Pulmonary artery endothelial cell (primary cell): ENCODE measurements around the gene ITPRIPL2. TPM values are rescaled to one million over a fixed set of nuclear protein-coding genes. Genes with fewer than 3 reads are reported as not detected.

Source experiments
- DNase-seq: peaks from one replicate; pipeline ENCODE4 v3.0.0-alpha.2; 2011; ENCODE audit warnings: low read depth, low spot score
- total RNA-seq: library from RNA; depleted of rRNA; stranded (reverse); fragments of >200 nt; gene quantifications from 2 replicates; pipeline ENCODE4 v1.2.3, GENCODE V29; 2014

The ITPRIPL2 gene
- total RNA-seq, 1 donor from 2014 or later, result 30.0 TPM

DNA sequence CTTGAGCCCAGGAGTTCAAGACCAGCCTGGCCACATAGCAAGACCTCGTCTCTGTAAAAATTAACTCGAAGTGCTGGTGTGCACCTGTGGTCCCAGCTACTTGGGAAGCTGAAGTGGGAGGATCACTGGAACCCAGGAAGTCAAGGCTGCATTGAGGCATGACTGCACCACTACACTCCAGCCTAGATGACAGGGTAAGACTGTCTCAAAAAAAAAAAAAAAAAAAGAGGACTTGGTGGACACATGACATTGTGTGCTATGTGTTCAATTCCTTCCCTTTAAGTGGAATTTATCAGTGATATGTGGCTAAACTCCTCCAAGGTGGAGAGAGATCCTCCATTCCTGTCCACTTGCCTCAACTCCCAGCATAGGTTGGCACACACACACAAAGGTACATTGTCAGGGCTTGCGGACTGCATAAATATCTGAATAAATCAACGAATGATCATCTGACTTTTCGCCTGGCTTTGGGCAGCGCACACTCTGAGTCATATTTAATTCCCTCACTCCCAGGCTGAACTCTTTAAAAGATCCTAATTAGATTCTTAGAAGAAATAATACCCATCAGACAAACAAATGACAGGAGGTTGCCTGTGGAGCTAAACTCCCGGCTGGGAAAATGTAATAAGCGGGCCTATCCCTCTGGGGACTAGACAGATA lies 29.3 kb downstream of the ITPRIPL2 start:
- no peak for DNase-seq

DNA sequence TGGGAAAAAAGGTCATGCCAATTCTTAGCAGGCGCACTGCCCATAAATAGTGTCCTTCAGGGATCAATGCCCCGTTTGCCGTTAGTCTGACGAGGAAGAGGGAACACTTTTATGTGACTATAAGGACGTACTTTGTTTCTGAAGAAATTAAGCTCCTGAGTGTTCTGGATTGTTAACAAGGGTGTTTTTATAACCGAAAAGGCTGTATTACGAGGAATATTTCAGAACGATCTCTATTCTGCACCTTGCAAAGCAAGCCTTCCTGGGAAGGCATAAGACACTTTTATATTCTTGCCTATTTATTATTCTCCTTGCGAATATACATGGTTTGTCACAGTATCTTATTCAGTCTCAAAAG lies 29.8 kb downstream of the ITPRIPL2 start:
- no peak for DNase-seq

DNA sequence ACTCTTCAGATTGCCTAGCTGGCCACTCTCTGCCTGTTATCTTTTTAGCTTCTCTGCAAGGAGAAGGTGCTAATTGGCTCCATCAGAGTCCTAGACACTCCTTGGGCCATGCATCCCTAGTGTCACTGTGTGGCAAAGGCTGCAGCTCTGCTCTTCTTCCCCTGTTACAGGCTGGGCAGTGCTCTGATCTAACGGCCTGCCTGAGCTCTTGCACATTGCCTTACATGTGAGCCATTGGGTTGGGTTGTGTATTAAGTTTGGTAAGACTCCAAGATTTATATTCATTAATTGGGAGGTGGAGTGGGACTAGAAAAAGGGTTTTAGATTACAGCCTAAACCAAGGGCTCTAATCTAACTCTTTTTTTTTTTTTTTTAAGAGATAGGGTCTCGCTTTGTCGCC lies 31.2 kb downstream of the ITPRIPL2 start:
- no peak for DNase-seq

DNA sequence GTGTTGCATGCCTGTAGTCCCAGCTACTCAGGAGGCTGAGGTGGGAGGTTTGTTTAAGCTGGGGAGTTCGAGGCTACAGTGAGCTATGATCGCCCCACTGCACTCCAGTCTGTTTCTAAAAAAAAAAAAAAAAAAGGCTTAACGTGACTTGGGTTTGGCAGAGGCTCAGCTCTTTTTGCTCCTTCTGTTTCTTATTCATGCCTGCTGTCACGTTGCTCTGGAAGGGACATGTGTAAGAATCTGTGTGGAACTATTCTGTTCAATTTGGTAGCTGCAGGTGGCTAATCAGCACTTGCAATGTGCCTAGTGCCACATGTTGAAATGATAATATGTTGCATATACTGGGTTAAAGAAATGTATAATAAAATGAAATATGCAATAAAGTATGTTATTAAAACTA lies 33.4 kb downstream of the ITPRIPL2 start:
- DNase-seq, result no peak

DNA sequence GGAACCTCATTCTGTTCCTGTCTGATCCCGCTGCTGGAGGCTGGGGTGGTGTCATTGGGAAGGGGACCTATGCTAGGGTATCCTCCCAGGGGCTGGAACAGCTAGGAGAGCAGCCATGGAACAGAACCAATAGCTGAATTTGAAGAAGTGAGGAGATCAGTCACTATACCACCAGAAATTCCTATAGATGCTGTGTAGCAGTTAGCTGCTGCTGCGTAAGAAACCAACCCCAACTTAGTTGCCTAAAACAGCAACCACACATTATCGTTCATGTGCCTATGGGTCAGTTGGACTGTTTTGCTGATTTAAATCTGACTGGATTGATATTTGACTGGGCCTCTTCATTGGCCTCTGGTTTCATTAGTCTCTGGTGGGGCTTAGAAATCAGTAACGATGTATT lies 33.9 kb downstream of the ITPRIPL2 start:
- DNase-seq, result no peak

DNA sequence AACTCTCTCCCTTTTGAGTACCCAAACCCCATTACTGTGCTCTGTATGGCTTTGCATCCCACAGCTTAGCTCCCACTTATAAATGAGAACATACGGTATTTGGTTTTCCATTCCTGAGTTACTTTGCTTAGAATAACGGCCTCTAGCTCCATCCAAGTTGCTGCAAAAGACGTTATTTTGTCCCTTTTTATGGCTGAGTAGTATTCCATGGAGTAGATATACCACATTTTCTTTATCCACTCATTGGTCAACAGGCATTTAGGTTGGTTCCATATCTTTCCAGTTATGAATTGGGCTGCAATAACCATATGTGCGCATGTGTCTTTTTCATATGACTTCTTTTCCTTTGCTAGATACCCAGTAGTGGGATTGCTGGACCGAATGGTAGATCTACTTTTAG lies 34.4 kb downstream of the ITPRIPL2 start:
- DNase-seq, result no peak

DNA sequence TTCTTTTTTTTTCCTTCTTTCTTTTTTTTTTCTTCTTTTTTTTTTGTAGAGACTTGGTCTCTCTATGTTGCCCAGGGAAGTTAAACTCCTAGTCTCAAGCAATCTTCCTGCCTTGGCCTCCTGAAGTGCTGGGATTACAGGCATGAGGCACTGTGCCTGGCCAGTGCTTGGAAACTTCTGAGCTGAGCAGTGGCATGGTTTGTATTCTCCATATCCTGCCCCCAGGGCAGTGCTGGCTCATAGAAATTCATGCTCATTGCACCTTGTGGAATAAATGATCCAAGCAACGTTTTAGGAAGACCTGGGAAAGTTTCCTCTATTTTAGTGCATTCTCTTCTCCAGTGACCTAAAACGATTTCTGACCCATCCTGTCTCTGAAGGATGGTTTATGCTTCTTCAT lies 37.5 kb downstream of the ITPRIPL2 start:
- DNase-seq, result no peak

DNA sequence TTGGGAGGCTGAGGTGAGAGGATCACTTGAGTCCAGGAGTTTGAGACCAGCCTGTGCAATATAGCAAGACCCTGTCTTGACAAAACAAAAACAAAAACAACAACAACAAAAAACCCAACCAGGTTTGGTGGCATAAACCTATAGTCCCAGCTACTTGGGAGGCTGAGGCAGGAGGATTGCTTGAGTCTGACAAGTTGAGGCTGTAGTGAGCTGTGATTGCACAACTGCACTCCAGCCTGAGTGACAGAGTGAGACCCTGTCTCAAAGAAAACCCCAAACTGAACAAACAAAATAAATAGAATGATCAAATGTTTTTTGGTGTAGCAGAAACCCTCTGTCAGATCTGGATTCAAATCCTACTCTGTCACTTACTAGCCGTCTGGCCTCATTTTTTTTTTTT lies 38.3 kb downstream of the ITPRIPL2 start:
- DNase-seq, result no peak

DNA sequence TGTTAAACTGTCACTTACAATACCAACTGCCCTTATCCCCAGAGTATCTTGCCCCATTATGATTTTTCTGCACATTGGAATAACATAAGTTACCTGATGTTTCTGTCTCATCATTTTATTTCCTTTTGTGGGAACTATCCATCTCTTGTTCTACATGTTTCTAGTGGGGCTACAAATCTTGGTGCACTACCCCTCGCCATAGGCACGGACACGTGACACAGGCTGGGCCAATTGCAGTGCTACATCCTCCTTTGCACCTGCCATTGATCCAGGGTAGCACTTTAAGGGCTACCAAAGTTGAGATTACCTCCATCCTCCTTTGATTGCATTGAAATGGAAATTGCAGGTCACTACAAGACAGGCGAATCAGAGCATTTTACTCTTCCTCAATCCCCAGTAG lies 40.1 kb downstream of the ITPRIPL2 start:
- no peak for DNase-seq

DNA sequence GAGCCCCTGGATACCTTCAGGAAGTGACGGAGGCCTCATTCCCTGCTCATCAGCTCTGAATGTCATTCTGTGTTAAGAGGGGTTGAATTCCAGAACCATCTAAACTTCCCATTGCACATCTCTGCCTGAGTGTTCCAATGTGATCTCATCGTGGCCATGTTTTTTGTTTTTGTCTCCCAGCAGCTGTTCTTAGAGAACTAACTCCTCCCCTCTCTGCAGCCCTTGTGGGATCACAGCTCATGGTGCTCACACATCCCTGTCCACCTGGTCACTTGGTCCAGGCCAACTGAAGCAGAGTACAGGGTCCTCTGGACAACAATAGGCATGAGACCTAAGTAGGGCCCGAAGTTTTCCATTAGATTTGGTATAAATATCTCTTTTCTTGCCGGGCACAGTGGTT lies 48.3 kb downstream of the ITPRIPL2 start:
- DNase-seq, result no peak

DNA sequence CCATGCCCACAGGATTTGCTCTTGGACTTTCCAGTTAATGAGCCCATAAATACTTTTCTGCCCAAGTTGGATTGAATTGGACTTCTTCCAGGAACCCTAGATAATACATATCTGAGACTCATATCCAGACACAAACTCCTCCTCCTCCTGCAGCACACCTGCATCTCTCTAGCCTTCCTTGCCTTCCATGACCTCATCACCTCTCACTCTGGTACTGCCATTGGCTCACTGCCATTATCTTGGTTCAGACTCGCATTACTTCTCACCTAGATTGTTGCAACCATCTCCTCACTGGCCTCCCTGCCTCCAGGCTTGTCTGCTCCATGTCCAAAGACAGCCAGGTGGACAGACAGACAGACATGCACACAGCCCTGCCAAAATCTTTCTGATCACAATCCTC lies 49.5 kb downstream of the ITPRIPL2 start:
- DNase-seq, result no peak

DNA sequence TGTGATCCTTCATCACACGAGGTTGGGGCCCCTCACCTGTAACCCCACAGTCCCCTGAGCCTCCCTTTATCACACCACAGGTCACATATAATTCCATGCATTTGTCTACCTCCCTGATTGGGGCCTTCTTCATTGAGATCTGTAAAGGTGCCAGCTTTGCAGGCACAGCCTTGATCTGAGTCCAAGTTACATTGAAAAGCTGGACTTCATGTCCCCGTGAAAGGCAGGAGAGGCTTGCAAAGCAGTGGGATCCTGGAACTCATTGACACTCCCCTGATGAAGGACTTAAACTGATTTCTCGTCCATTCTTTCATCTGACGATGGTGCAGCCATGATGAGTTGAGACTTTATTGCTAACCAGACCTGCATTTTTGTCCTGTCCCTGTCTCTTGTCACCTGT lies 50.5 kb downstream of the ITPRIPL2 start:
- DNase-seq, result no peak

DNA sequence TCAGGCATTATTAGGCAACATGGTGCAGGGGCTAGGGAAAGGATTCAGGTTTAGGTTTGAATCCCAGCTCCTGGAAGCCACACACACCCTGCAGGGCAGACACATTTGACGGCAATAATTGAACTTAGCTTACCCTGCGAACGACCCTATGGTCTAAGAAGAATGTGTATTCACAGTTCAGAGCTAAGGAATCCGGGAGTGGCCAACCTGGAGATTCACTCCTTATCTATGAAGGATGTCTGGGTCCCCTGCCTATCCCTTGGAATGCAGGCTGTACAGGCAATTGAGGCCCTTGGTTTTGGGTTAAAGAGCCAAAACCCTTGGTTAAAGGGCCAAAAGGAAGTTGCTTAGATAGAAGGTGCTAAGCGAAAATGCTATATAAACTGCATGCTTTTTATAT lies 51.3 kb downstream of the ITPRIPL2 start:
- no peak for DNase-seq

DNA sequence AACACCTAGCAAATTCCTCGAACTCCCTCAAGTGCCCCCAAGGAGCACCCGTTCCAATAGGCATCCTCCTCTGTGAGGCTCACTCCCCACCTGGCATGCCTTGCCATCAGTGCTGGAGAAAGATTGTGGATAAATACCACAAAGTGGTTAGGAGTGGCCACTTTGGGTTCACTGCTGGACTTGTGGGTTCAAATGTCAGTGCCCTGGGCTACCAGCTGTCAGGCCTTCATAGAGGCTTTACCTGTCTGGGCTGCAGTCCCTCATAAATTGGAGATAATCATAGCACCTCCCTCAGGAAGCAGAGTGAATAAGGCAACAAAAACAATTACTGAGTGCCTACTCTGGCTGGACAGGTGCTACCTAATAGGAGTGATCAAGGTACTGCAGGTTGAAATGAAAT lies 52.7 kb downstream of the ITPRIPL2 start:
- no peak for DNase-seq

DNA sequence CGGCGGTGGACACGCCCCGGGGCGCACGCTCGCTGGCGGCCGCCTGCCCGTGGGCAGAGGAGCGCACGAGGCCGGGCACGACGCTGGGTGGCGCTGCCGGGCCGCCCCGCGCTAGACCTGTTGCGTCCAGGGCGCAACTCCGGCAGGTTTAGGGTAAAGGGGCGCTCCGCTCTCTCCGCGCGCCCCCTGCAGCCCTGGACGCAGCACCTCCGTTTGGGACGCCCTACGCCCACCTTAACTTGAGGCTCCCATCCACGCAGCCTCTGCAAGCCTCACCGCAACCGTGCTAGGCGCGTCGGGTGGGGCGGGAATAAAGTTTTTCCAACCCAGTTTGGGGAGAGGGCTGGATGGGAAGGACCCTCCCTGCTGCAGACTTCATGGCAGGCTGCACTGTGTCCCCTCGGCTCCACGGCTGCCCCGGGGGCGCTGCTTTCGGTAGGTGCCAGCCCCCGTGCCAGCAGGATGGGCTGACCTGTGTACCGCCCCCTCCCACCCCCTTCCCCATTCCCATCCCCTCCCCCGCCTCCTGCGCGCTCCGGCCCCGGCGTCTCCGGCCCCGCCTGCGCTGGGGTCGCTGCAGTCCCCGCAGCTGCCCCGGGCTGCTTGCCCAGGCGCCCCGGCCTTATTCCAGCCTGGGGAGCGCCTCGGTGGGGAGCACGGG lies 54.1 kb downstream of the ITPRIPL2 start, which contains the start of gene SYT17:
Gene SYT17, plus strand, starts transcription at position 531 of the 661 bp plus-strand sequence. CDS start 407 bp downstream, outside the sequence.
- DNase-seq, result peak; percentile 8

DNA sequence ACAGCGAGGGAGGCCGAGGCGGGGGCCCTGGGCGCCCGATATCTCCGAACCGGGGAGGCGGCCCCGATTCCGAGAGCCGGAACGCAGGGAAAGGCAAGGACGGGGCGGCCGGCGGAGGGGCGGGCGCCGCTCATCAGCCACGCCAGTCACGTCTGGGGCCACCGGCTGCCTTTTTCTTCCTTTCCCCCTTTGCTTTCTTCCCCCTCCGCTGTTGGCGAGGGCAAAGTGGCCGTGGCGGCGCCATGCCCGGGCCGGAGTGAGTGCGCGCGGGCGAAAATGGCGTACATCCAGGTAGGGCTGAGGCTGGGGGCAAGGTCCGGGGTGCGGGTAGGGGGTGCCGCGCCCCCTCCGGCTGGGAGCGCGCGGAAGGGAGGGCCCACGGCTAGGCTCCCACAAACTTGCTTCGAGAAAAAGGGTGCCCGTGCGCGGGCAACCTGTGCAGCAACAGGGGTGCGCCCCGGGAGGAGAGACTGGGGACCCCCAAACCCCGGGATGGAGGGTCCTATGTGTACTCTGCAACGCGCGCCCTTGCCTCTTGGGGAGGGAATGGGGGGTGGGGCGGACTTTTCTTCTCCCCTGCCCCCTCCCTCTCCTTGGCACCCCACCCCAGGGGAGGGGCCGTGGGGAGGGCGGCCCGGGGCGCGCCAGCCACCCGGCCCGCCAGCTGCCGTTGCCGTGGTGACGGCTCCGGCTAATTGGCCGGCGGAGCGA lies 54.8 kb downstream of the ITPRIPL2 start:
- DNase-seq, result no peak

DNA sequence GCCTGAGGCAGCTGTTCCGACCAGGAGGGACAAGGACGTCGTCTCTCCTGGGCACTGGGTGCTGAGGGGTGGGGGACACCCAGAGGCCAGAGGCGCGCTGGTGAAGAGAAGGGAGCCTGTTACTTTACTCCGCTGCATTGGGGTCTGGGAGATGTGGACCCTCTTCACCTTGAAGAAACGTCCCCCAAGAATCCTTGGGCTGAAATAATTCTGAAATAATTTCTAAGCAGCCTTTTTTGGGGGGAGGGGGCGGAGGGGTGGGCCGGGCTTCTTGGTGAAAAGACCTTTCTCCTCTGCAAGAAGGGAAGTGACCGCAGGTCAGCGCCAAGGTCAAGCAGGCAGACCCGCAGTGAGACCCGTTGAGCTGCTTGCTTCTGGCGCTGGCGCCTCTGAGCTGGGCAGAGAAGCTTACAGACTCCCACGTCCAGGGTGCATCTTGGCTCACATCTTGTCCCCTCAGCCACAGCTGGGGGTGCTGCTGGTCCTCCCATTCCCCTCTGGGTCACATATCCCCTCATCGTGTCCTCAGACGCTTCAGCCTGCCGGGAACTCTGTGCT lies 55.4 kb downstream of the ITPRIPL2 start:
- no peak for DNase-seq

DNA sequence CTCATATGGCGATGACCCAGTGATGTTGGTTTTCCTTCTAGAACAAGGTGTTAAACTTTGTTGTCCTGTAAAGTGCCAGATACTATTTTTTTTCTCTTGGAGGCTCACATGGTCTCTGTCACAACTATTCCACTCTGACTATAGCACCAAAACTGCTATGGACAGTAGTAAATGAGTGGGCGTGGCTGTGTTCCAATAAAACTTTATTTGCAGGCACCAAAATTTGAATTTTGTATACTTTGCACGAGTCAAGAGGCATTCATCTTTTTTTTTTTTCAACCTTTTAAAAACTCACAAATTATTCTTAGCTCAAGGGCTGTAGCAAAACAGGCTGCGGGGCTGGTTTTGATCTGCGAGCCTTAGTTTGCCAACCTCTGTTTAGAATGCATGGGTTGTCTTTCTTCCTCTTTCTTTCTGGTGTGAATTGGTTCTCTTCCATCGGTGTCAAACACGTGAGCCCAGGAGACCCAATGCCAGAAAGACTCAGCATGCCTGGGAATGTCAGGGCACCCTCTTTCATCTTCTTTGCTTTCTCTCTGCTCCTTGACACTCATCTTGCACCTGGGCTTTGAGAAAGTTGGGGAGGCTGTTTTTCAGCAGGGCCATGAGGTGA lies 56.4 kb downstream of the ITPRIPL2 start:
- no peak for DNase-seq
